HG03196 (cell line): ENCODE results near the gene NANS.
"Not testable (repeated sequence)": the region's sequence is repeated elsewhere in the genome, so short reads cannot be mapped to it uniquely, and the experiment has no call there.

Experiments
- ATAC-seq: cut with Tn5 transposase; IDR thresholded peaks from one replicate; pipeline ENCODE4 v1.9.1; 2021; ENCODE audit not compliant: unreplicated experiment

Gene NANS

DNA sequence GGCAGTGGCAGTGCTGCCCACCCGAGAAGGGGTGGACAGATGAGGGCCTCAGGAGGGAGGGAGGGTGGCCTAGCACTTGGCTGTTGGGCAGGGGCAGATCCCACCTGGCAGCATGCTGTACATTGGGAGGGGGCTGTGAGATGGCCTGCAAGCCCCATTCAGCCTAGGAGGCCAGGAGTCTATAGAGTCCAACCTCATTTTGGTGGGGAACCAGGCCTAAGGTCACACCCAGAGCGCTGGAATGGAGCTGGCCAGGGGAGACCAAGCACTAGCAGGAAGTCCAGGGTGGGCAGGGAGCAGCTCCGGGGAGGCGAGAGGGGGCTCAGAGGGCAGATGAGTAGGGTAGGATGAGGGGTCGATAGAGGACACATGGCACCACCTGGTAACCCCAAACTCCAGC, 39.6 kb downstream of the NANS start:
- ATAC-seq = no peak

DNA sequence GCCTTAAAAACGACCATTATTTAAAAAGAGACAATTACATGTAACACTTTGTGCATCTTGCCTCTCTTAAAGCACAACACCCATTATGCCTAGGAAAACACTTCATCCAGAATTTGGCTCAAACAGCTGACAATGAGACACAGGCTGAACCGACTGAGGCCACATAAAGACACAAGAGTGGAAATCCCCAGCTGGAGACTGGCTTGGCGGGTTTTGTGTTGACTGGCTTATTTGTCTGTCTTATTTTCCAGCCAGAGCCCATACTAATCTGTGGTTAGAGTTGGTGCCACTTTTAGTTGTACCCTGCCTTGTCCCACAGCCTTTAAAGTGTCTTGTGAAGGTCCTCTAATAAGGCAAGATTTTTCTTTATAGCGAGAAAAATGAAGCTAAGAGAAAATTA, 41.3 kb downstream of the NANS start:
- no peak for ATAC-seq

DNA sequence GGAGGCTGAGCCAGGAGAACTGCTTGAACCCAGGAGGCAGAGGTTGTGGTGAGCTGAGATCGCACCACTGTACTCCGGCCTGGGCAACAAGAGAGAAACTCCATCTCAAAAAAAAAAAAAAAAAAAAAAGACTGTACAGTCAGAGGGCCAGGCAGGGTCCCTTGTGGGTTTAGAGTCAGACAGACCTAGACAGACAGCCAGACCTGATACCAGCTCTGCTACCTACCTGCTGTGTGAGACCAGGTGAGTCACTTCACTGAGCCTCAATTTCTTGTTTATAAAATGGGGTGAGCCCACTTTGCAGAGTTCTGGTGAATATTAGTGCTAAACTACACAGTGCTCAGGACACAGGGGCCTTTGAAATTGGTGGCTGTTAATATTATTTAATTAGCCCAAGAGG, 42.8 kb downstream of the NANS start:
- no peak for ATAC-seq

DNA sequence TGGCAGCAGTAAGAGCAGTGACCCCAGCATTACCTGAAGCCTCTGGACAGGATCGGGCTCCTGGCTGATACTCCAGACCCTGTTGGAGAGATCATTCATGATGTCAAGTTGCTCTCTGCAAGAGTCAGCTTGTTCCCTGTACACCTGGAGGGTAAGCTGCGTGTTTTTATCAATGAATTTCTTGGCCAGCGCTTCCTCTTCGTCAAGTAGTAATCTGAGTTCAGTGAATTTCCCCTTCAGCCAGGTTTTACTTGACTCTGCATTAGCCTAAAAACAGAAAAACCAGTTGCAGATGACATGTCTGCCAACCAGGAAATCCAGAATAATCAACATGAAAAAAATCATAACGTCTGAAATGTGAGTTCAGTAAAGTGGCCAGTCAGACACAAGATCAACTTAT, 43.4 kb downstream of the NANS start:
- ATAC-seq = no peak

DNA sequence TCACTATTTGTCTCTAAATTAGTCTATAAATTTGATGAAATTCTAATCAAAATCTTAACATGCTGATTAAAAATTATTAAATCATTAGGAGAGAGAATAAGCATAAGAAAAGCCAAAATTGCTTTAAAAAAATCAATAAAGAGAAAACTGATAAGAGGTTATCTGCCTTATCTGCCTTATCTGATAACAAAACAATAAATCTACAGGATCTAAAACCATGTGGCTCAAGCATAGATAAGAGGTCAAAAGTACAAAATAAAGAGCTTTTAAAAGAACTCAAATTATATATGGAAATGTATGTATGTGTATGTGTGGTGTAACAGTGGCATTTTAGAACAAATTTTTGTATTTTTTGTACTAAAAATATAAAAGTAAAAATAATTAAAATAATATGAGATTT, 43.9 kb downstream of the NANS start:
- ATAC-seq = no peak

DNA sequence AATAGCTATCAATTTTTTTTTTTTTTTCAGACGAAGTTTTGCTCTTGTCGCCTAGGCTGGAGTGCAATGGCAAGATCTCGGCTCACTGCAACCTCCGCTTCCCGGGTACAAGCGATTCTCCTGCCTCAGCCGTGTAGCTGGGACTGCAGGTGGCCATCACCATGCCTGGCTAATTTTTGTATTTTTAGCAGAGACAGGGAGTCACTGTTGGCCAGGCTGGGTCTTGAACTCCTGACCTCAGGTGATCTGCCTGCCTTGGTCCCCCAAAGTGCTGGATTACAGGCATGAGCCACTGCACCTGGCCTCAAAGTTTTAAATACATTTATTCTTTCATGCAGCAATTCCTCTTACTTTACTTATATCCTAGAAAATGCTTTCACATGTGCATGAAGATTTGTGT, 44.9 kb downstream of the NANS start:
- no peak for ATAC-seq

DNA sequence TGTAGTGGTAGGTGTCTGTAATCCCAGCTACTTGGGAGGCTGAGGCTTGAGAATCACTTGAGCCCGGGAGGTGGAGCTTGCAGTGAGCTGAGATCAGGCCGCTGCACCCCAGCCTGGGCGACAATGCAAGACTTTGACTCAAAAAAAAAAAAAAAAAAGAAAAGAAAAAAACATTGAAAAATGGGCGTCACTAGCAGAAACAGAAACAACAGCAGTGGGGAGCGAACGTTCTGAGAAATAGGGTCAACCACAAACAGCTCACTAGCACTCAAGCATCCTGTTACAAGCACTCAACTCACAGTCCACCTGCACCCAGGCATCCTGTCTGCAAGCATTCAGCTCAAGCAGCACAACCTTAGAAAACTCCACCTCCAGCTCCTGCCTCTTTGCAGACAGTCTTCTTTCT, 45.3 kb downstream of the NANS start:
- ATAC-seq = peak; percentile 96

DNA sequence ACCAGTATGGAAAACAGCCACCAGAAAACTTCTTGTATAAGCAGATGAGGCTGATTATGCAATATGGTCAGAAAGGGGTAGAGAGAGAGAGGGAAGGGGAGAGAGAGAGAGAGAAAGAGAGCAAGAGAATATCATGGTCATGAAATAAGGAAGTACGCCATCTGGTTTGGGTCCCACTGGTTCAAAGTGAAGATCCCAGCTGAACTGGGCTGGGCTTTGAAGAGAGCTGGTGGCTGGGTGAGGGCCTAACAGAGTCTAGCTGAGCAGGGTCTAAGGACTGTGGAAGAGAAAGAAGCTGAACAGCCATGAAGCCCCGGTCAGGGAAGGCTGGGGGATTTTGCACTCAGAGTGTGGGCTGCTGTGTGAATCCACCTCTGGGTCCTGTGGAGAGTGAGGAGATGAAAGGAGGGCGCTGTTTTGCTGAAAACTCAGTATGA, 47.9 kb downstream of the NANS start:
- no peak for ATAC-seq

DNA sequence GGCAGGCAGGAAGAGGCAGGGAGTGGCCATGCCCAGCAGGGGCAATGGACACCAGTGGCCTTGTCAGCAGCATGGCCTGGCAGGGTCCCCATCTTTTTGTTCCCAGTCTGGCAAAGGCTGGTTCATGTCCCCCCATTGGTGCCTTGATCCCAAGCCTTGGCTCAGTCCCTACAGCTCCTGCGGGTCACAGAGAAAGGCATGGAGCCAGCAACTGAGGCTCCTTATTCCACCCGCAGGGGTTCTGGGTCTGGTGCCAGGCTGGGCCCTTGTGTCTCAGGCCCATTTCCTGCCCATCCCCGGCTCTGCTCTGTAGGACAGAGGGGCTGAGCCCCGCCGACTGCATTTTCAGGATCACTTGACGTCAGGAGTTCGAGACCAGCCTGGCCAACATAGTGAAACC, 48.5 kb downstream of the NANS start:
- no peak for ATAC-seq

DNA sequence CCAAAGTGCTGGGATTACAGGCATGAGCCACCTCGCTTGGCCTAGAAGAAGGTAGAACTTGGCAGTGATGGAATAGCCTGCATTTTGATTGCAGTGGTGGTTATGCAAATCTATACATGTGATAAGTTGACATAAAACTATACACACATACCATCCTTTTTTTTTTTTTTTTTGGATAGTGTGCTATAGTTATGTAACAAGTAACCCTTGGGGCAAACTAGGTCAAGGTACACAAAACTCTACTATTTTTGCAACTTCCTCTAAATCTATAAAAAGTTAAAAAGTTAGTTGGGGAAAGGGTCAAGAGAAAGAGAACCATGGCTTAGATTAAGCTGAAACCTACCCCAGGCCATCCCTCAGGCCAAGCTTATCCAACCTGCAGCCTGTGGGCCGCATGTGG, 51.4 kb downstream of the NANS start:
- ATAC-seq = no peak

DNA sequence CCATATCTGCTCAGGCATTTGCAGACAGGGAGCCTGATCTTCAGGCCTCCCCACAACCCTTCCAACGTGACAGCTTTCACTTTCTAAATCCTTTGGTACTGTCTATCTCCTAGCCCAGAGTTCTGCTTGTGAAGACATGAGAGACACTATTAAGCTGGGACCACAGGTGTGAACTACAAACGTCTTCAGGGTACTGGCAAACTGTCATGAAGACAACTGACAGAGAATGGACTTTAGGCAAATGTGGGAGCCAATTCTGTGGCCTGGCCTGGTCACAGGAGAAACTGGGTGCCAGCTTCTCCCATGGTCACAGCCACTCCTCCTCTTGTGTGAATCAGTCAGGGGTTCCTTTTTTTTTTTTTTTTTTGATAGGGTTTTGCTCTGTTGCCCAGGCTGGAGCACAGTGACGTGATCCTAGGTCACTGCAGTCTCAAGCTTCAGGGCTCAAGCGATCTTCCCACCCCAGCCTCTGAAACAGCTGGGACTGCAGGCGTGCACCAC, 52.0 kb downstream of the NANS start:
- peak; percentile 63 for ATAC-seq

DNA sequence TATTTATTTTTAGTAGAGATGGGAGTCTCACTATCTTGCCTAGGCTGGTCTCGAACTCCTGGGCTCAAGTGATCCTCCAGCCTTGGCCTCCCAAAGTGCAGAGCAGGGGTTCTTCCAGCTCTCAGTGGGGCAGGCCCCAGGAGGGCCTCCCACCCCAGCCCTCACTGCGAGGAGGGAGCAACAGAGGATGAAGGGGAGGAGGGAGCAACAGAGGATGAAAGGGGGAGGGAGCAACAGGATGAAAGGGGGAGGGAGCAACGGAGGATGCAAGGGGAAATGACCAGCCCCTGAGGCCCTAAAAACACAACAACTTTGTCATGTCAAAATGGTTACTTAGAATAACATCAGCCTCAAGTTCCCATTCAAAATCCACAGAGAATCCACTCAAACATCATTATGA, 52.5 kb downstream of the NANS start:
- ATAC-seq = no peak

DNA sequence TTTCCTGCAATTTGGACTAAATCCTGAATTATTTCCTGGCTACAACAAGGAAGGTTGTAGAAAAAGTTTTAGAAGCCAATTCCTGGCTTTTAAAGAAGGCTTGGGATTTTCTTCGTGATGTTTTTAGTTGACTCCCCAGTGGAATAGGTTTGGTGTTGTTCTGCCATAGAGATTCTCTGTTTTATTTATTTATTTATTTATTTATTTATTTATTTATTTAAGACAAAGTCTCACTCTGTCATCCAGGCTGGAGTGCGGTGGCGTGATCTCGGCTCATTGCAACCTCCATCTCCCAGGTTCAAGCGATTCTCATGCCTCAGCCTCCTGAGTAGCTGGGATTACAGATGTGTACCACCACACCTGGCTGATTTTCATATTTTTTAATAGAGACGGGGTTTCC, 60.6 kb downstream of the NANS start:
- not testable (repeated sequence) for ATAC-seq

DNA sequence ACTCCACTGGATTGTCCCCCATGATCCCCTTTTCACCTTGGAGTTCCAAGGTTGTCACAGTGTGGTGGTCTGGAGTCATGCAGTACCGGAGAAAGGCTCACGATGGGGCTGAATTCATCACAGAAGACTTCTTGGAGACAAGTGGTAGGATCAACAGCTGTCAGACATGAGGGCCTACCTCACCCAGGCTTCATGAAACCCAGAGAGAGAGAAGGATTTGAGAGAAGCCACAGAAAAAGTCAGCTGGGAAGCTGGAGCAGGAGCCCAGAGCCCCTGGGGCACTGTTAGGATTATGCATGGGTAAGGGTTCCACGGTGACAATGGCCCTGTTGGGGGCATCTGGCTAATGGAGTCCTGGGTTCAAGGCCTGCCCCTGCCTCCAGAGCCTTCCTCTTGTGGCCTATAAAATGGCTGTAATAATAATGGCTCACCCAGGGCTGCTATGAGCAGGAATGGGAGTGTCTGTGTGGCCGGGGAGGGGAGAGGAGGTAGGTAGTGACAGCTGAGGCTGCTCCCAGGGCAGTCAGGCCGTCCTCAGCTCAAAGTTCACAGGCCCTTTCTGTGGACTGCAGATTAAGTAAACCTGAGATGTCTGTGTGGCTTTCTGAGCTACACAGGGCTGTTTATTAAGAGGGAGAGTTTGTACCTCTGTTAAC, 61.6 kb downstream of the NANS start:
- peak; percentile 37 for ATAC-seq

DNA sequence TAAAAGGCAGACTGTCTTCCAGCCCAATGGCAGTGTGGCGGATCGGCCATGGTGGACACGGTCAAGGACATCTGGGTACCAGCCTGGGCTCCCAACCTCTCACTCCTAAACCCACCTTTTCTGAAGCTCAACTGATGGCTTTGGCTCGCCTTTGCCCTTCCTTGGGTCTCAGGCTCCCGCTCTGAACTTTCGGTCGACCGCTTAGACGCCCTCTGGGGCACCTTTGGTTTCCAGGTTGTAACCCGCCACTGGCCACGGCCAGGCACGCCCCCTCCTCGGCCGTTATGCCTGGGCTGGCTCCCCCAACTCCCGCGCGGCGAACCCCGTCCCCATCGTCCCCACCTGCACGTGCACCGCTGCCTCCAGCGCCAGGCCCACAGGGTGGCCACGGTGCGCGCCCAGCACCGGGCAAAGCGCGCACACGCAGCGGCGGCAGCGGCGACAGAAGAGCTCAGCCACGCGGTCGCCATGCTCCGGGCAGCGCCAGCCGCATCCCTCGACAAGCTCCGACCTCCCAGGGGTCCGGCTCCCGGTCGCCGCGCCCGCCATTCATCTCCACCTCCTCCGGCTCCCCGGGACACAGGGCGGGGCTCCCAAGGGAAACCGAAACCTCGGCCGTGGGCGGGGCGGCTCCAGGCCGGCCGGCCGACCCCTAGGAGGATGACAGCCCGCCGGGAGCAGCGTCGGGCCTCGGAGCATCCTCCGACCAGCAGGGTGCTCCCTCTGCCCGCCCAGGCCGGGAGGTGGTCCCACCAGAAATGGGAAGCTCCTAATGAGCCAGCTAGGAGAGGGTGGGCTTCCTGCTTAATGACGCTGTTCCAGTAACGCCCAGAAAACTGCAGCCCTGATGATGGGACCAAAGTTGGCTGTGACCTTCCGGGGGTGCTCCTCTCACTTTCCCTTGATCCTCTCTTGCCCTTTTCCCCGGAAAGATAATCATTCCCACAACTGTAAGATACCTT, 62.4 kb downstream of the NANS start, which contains the start of gene TRIM14:
Gene TRIM14 (minus strand): TSS at position 583 of the 962 bp plus-strand sequence. CDS start 34 bp downstream, at position 549.
- peak; percentile 64 for ATAC-seq

DNA sequence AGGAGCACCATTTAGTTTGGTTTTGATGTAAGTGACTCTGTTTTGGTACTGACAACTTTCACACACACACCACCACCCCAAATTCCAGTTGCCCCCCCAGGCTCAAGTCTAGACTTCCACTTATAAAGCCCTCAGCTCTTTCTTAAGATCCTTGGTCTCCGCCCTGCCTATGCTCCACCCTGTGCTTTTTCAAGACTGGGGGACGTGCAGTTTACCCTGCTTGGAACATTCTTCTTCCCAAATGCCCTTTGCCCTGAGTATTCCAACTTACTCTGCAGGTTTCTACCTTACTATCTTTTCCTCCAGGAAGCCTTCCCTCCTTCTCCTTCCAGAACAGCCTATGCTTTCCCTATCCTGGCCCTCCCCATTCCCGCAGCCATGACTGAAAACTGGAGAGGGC, 63.9 kb downstream of the NANS start:
- no peak for ATAC-seq

DNA sequence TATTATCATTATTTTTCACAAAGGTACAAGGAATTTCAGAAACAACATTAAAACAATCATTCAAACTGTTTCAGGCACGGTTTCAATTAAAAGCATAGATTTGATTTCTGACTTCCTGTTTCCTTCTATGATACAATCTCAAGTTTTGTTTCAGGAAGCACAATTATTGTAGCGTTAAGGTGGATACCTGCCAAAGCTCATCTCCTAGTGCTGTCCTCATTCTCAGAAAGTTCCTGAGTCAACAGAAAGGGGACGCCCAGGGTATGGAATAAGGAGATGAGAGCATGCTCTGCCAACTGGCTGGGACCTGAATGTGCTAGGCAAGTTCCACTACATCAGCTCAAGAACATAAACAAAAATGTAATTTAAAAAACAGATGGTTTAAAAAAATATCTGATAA, 64.5 kb downstream of the NANS start:
- ATAC-seq = no peak

DNA sequence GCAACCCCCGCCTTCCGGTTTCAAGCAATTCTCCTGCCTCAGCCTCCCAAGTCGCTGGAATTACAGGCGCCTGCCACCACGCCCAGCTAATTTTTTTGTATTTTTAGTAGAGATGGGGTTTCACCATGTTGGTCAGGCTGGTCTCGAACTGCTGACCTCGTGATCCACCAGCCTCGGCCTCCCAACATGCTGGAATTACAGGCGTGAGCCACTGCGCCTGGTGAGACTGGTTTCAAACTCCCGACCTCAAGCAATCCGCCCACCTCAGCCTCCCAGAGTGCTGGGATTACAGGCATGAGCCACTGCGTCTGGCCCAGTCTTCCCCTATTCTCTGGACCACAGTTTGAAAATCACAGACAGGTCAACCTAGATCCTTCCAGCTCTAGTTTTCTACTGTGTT, 67.6 kb downstream of the NANS start:
- ATAC-seq = not testable (repeated sequence)

DNA sequence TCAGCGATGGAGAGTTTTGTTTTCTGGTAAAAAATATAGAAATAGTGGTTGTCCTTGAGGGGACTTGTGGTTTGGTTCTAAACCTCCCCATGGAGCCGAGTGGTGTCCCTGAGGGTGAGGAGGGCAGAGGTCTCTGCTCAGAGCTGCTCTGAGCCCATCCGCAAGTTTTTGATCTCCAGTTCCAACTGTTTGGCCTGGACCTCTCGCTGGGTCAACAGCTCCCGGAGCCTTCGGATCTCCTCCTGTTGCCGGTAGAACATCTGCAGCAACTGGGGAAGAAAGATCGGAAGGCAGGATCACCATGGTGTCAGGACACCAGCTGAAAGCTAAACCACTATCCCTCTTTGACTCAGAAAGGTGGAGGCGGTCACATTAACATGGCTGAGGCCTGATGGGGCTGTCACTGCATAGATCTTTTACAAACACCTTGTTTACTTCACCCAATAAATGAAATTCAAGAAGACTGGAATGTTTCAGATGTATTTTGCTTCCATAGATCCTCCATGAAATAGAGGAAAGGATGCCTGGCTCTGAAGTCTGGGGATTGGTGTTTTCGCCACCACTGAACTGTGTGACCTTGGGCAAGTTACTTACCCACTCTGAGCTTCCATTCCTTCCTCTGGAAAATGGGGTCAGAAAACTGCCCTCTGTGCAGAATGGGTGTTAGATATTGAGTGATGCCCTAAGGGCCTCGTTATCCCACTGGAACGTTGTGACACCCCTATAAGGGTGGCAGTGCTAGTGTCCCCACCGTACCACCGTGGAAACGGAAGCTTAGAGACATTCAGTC, 68.3 kb downstream of the NANS start:
- no peak for ATAC-seq

DNA sequence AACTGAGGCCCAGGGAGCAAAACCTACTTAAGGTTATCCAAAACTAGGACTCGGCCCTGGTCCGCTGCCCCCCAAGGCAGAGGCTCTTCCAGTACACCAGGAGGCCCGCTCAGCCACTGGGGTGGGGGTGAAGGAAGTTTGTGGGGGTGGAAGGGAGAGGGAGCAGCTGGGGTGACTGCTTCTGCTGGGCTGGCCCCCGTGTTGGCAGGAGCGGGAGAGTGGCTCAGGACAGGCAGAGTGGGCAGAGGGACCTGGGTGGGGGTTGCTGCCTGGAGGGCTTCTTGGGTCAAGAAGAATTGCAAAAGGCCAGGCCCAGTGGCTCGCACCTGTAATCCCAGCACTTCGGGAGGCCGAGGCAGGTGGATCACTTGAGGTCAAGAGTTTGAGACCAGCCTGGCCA, 70.7 kb downstream of the NANS start:
- no peak for ATAC-seq

DNA sequence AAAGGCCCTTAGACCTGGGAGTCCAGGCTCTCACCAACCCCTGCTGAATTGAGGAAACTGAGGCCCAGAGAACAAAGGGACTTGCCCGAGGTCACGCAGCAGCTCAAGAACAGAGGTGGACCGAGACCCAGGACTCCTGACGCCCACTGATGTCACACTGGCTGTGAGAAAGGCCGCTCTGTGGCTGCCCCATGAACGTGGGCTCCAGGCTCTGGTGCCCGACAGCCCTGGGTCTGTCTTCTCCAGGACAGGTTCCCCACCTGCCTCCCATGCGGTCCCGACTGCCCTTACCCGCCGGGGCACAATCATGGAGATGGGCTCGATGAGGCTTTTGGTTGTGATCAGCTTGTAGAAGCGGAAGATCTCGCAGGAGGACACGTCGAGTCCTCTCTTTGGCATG, 71.8 kb downstream of the NANS start:
- no peak for ATAC-seq
